Right atrium auricular region (tissue), 2 donors: ENCODE results near the gene EIF3B. TPM values are rescaled to one million over a fixed set of nuclear protein-coding genes. Genes with fewer than 3 reads are reported as not detected.

Experiments used
- DNase-seq: peaks from one replicate; pipeline ENCODE4 v3.0.0-alpha.2; 2019; ENCODE audit warnings: low spot score
- H3K27ac ChIP-seq, 2 donors: fragments of 200-600 bp; sonication (generic); 1 replicate in 1 of 2; 2 replicates in 1 of 2; pipeline ENCODE4 v1.5.1; 2016 to 2019
- H3K27me3 ChIP-seq, 2 donors: fragments of 200-600 bp; sonication (generic); one replicate each; pipeline versions ENCODE4 v1.5.1 to v1.6.0; 2017 to 2019
- H3K36me3 ChIP-seq: fragments of 200-600 bp; sonication (generic); one replicate; pipeline ENCODE4 v1.5.1; 2016
- H3K4me1 ChIP-seq, 2 donors: fragments of 200-600 bp; sonication (generic); one replicate each; pipeline versions ENCODE4 v1.5.1 to v1.6.0; 2017 to 2019
- H3K4me3 ChIP-seq, 2 donors: fragments of 200-600 bp; sonication (generic); 1 replicate in 1 of 2; 2 replicates in 1 of 2; pipeline ENCODE4 v1.5.1; 2017 to 2019; ENCODE audit warnings: mild to moderate bottlenecking in 1 of 2, moderate library complexity in 1 of 2
- H3K9me3 ChIP-seq, 2 donors: fragments of 200-600 bp; sonication (generic); one replicate each; pipeline ENCODE4 v1.5.1; 2019
- total RNA-seq, 2 donors: library from RNA; depleted of rRNA; stranded (reverse); fragments of >200 nt; gene quantifications; one replicate each; pipeline ENCODE4 v1.1.0, GENCODE V29; 2016
- TF ChIP-seq, protein P1 (sequence below), 2 donors: fragments of 200-600 bp; sonication (generic); IDR thresholded peaks; one replicate each; pipeline ENCODE4 v1.5.1; 2019; ENCODE audit warnings: antibody characterized with exemption in 2 of 2

The EIF3B gene
- total RNA-seq, 2 donors from 2014 or later = 51.4 to 66.9 TPM

DNA sequence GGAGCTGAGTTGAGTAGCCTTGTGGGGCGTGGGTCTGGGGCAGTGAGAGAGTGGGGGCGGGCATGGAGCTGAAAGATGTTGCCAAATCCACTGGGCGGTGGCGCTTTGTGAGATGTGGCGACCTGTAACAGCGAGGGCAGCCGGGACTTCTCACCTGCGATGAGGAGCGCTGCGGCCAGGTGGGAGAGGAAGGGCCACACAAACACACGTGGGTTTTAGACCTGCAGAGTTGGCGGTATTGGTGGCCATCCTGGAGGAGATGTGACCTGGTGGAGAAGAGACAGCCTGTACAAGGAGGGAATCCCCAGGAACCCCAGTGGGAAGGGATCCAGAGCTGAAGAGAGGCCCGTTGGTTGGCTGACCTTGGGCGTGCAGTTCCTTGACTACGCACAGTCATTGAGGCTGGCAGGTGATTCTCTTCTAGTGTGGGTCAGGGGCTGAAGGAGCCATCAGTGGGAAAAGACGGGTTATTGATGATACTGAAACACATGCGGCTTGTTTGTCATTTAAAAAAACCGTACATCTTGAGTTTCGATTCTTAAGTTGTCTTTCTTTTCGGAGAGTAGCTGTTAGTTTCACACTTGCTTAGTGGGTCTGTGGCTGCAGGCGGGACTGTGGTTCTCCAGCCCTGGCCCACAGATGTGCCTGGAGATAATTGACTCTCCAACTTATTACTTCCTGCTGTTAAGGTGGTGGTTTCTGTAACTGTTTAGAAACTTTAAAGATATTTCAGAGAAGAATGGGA lies 51.1 kb downstream of the EIF3B start:
- Histone ChIP-seq H3K27me3 (no peaks in the 10 kb centered on the region), H3K36me3 (no peaks in the 10 kb centered on the region), H3K4me3 (no peak overlapping the region), H3K27ac (no peak overlapping the region), H3K4me1 (peaks cover 0 to 83% of the 10 kb centered on the region in 2 donors), H3K9me3 (no peaks in the 10 kb centered on the region)
- TF ChIP-seq, protein P1, sequence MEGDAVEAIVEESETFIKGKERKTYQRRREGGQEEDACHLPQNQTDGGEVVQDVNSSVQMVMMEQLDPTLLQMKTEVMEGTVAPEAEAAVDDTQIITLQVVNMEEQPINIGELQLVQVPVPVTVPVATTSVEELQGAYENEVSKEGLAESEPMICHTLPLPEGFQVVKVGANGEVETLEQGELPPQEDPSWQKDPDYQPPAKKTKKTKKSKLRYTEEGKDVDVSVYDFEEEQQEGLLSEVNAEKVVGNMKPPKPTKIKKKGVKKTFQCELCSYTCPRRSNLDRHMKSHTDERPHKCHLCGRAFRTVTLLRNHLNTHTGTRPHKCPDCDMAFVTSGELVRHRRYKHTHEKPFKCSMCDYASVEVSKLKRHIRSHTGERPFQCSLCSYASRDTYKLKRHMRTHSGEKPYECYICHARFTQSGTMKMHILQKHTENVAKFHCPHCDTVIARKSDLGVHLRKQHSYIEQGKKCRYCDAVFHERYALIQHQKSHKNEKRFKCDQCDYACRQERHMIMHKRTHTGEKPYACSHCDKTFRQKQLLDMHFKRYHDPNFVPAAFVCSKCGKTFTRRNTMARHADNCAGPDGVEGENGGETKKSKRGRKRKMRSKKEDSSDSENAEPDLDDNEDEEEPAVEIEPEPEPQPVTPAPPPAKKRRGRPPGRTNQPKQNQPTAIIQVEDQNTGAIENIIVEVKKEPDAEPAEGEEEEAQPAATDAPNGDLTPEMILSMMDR (IDR thresholded peaks at IDR 0.05) = no peak
- no peak for DNase-seq

DNA sequence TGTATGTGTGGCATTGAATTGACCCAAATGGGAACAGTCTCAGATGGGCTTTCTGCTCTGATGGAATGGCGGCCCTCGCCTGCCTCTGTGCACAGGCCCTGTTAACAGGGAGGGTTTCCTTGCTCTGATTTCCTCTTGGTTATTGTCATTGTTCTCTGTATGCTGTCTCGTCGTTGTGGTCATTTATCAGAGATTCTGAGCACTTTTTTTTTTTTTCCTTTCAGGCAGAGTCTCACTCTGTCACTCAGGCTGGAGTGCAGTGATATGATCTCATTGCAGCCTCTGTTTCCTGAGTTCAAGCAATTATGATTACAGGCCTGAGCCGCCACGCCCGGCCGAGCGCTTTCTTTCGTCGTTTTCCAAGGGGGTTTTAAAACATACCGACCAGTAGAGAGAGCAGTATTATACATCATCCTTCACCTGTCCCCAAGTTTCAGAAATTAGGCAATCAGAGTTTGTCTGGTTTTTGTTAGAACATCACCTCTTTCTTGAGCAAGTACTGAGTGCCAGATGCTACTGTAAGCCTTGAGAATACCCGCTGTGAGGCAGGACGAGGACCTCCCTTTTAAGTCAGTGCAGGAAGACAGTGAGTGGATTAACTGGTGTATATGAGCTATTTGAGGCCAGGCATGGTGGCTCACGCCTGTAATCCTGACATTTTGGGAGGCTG lies 55.3 kb downstream of the EIF3B start:
- no peaks in the 10 kb centered on the region for H3K9me3 ChIP-seq
- no peak for DNase-seq
- peaks cover 0 to 83% of the 10 kb centered on the region in 2 donors for H3K4me1 ChIP-seq
- H3K4me3 ChIP-seq = no peak overlapping the region
- H3K27ac ChIP-seq = peak overlapping the region; percentile 8 to 44
- no peaks in the 10 kb centered on the region for H3K27me3 ChIP-seq
- TF ChIP-seq, protein P1 (IDR thresholded peaks at IDR 0.05) = no peak
- no peaks in the 10 kb centered on the region for H3K36me3 ChIP-seq

DNA sequence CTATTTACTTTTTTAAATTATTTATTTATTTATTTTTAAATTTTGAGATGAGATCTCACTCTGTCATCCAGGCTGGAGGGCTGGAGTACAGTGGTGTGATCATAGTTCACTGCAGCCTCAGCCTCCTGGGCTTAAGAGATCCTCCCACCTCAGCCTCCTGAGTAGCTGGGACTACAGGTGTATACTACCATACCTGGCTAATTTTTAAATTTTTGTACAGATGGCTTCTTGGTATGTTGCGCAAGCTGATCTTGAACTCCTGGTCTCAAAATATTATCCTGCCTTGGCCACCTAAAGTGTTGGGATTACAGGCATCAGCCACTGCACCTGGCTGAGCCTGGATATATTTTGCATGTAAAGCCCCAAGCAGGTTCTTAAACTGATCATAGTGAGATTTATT lies 56.4 kb downstream of the EIF3B start:
- Histone ChIP-seq H3K9me3 (no peaks in the 10 kb centered on the region), H3K36me3 (no peaks in the 10 kb centered on the region), H3K27ac (no peak overlapping the region), H3K4me3 (no peak overlapping the region), H3K27me3 (no peaks in the 10 kb centered on the region), H3K4me1 (peaks cover 0 to 72% of the 10 kb centered on the region in 2 donors)
- DNase-seq = no peak
- TF ChIP-seq, protein P1 (IDR thresholded peaks at IDR 0.05) = no peak

DNA sequence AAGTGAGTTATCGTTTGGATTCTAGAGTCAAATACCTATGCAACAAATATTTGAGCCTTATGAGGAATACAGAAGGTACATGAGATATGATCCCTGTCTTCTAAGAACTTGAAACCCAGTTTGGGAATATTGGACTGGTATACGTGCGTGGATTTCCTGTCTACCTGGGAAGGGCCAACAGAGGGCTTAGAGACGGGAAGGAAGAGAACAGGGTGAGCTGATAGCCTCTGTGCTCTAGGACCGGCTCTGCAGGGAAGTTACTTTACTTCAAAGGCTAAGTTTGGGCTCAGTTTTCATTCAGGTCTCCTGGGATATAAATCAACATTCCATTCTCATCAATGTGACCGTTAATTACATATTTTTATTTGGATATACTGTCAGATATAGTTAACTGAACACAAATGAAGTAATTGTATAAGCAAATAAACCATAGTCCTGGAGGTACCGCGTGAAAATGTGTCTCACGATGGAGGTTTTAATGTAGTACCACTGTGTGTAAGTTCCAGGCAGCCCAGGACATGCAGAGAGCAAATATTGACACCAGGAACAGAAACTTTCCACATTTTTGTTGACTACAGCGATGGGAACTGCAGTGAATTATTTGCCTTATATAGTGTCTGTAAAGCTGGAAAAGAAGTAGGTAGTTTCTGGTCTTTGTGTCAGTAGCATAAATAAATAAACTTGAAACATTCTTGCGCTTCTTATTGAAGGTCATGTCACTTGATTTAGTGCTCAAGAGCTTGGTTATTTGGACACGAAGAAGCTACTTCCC lies 57.4 kb downstream of the EIF3B start:
- DNase-seq = no peak
- TF ChIP-seq, protein P1 (IDR thresholded peaks at IDR 0.05) = no peak
- peak overlapping the region in 1 of 2 donors; percentile 5 for H3K27ac ChIP-seq
- H3K27me3 ChIP-seq = no peaks in the 10 kb centered on the region
- H3K4me1 ChIP-seq = peaks cover 0 to 65% of the 10 kb centered on the region in 2 donors
- H3K4me3 ChIP-seq = no peak overlapping the region
- no peaks in the 10 kb centered on the region for H3K36me3 ChIP-seq
- no peaks in the 10 kb centered on the region for H3K9me3 ChIP-seq

DNA sequence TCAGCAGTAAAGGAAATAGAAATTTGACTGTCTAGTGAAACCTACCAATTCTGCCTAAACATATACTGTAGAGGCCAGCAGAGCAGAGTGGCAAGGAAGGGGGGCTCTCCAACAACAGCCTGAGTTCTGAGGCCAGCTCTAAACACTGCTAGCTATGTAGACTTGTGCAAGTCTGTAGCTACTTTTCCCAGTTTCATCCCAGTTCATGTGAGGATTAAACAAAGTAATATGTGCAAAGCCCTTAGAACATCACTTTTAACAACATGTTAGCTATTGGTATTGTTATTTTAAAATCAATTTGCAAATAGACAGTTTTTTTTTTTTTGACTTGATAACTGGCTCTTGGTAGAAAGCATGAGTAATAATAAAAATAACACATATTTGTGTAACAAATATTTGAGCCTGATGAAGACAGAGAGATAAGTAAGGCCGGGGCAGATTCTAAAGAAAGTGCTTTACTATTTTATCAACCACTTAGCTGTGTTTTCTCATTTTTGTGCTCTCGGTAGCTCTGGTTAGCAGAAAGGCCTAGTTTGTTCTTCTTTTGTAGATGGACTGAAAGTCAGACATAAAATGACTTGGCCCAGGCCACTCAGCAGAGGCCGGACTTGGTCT lies 58.1 kb downstream of the EIF3B start:
- Histone ChIP-seq H3K9me3 (no peaks in the 10 kb centered on the region), H3K36me3 (no peaks in the 10 kb centered on the region), H3K27ac (peak overlapping the region in 1 of 2 donors; percentile 5), H3K27me3 (no peaks in the 10 kb centered on the region), H3K4me1 (peaks cover 0 to 59% of the 10 kb centered on the region in 2 donors), H3K4me3 (no peak overlapping the region)
- no peak for DNase-seq
- TF ChIP-seq, protein P1 (IDR thresholded peaks at IDR 0.05) = no peak
